Measurements from ENCODE around the gene FAM110C. TPM values are rescaled to one million over a fixed set of nuclear protein-coding genes. Genes with fewer than 3 reads are reported as not detected.
A peak's percentile ranks its signal among the peaks of the same experiment; 100 is the strongest.
"Not testable (repeated sequence)": the region's sequence is repeated elsewhere in the genome, so short reads cannot be mapped to it uniquely, and the experiment has no call there.

Gene FAM110C
- total RNA-seq, 4 donors from 2014 or later: 0.39 to 0.84 (median 0.66) TPM; not detected in 1

DNA sequence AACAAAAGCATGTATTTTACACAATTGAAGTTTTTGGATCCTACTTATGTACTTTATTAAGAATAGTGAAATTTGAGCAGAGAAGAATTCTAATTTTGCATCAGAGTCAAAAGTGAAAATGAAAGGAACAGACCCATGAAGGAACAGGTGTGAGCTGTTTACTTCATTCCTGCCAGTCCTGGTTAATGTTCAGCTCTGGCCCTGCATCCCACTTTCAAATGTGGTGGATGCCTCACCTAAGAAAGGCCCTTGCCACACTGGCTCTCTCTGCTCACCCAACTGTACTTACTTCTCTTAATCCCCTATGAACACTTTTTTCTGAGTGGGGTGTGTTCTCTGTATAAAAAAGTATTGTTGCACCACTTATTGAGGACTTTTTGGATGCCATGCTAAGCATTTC is 22.2 kb downstream of the FAM110C start:
- Histone ChIP-seq H3K36me3 (no peaks in the 10 kb centered on the region), H3K27me3 (no peaks in the 10 kb centered on the region), H3K4me3 (no peak overlapping the region), H3K9me3 (no peaks in the 10 kb centered on the region), H3K4me1 (peaks cover 0 to 5% (median 0%) of the 10 kb centered on the region in 4 donors), H3K27ac (no peak overlapping the region)
- TF ChIP-seq EP300 (IDR thresholded peaks at IDR 0.05): no peak
- no peak for TF ChIP-seq POLR2A (IDR thresholded peaks at IDR 0.05)
- TF ChIP-seq, protein P1, sequence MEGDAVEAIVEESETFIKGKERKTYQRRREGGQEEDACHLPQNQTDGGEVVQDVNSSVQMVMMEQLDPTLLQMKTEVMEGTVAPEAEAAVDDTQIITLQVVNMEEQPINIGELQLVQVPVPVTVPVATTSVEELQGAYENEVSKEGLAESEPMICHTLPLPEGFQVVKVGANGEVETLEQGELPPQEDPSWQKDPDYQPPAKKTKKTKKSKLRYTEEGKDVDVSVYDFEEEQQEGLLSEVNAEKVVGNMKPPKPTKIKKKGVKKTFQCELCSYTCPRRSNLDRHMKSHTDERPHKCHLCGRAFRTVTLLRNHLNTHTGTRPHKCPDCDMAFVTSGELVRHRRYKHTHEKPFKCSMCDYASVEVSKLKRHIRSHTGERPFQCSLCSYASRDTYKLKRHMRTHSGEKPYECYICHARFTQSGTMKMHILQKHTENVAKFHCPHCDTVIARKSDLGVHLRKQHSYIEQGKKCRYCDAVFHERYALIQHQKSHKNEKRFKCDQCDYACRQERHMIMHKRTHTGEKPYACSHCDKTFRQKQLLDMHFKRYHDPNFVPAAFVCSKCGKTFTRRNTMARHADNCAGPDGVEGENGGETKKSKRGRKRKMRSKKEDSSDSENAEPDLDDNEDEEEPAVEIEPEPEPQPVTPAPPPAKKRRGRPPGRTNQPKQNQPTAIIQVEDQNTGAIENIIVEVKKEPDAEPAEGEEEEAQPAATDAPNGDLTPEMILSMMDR (IDR thresholded peaks at IDR 0.05): no peak
- DNase-seq (ENCODE audit: low spot score in 2 of 2): no peak

DNA sequence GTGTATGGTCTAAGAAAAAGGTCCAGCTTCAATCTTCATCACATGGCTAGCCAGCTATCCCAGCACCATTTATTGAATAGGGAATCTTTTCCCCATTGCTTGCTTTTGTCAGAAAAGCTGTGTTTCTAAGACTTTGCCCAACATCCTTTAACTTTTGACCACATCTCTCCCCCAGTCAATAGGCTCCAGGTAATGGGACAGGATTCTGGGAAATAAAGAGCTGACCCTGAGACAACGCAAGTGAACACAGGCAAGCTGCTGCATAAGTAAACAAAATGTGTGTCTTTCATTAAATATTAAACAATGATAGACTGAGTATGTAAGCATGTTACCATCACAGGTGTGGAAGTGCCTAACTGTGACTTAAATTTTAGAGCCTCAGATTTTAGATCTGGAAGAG is 23.0 kb downstream of the FAM110C start:
- Histone ChIP-seq H3K4me1 (peaks cover 0 to 5% (median 0%) of the 10 kb centered on the region in 4 donors), H3K27ac (no peak overlapping the region), H3K36me3 (no peaks in the 10 kb centered on the region), H3K4me3 (no peak overlapping the region), H3K27me3 (no peaks in the 10 kb centered on the region), H3K9me3 (no peaks in the 10 kb centered on the region)
- no peak for TF ChIP-seq EP300 (IDR thresholded peaks at IDR 0.05)
- no peak for TF ChIP-seq POLR2A (IDR thresholded peaks at IDR 0.05)
- TF ChIP-seq, protein P1 (IDR thresholded peaks at IDR 0.05): no peak
- no peak for DNase-seq (ENCODE audit: low spot score in 2 of 2)
- WGBS, 2 donors: 86 to 93% methylated on average over 1 of the region's 1 CpG

DNA sequence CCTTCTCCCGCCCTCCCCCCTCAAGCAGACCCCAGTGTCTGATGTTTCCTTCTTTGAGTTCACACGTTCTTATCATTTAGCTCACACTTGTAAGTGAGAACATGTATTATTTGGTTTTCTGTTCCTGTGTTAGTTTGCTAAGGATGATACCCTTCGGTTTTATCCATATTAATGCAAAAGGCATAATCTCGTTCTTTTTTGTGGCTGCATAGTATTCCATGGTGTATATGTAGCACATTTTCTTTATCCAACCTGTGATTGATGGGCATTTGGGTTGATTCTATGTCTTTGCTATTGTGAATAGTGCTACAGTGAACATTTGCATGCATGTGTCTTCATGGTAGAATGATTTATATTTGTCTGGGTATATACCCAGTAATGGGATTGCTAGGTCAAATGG is 24.1 kb downstream of the FAM110C start:
- not testable (repeated sequence) for H3K27ac ChIP-seq; H3K4me1 ChIP-seq; H3K27me3 ChIP-seq; H3K4me3 ChIP-seq; DNase-seq (ENCODE audit: low spot score in 2 of 2); H3K9me3 ChIP-seq; H3K36me3 ChIP-seq
- 66 to 84% methylated on average over 4 of the region's 4 CpGs for WGBS, 2 donors

DNA sequence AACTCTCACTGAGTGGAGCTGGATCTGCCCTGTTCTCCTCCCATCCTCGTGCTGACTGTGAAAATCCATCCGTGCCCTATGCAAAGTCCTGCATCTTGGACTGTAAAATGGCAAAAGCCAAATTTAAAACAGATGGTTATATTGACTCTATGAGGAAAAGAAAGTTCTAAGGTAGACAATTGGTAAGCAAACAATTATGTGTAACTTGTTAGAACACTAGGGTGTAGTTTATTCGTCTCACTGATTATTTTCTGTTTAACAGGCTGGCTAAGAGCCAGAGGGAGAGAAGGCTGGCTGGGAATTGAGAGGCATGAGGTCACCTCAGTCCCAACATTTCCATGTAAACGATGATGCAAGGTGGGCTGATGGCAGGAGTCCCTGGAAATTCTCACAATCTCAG is 26.0 kb downstream of the FAM110C start:
- not testable (repeated sequence) for H3K27ac ChIP-seq; H3K4me3 ChIP-seq; H3K36me3 ChIP-seq; H3K4me1 ChIP-seq; H3K9me3 ChIP-seq; H3K27me3 ChIP-seq; DNase-seq (ENCODE audit: low spot score in 2 of 2)
- 26 to 27% methylated on average over 4 of the region's 4 CpGs for WGBS, 2 donors

DNA sequence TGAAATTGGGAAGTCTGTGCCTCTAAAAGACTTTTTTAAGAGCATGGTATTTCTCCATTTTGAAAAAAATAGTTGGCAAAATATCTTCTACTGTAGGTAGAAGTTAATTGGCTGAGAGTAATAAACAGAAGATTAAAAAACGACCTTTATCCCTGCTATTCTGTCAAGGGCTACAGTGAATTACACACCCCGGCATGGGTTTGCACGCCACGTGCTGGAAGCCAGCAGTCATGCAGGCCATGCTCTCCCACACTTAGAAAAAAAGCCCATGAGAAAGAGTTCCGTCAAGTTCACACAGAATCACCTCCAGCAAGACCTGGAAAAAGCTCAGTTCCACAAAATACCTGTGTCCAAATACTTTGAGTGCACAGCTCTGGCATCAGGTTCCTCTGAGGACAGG is 26.8 kb downstream of the FAM110C start:
- no peaks in the 10 kb centered on the region for H3K4me1 ChIP-seq
- WGBS, 2 donors: 62 to 66% methylated on average over 5 of the region's 5 CpGs
- H3K9me3 ChIP-seq: no peaks in the 10 kb centered on the region
- no peaks in the 10 kb centered on the region for H3K36me3 ChIP-seq
- no peak for DNase-seq (ENCODE audit: low spot score in 2 of 2)
- no peak overlapping the region for H3K4me3 ChIP-seq
- H3K27ac ChIP-seq: no peak overlapping the region
- TF ChIP-seq, protein P1 (IDR thresholded peaks at IDR 0.05): no peak
- no peak for TF ChIP-seq EP300 (IDR thresholded peaks at IDR 0.05)
- no peak for TF ChIP-seq POLR2A (IDR thresholded peaks at IDR 0.05)
- H3K27me3 ChIP-seq: no peaks in the 10 kb centered on the region

DNA sequence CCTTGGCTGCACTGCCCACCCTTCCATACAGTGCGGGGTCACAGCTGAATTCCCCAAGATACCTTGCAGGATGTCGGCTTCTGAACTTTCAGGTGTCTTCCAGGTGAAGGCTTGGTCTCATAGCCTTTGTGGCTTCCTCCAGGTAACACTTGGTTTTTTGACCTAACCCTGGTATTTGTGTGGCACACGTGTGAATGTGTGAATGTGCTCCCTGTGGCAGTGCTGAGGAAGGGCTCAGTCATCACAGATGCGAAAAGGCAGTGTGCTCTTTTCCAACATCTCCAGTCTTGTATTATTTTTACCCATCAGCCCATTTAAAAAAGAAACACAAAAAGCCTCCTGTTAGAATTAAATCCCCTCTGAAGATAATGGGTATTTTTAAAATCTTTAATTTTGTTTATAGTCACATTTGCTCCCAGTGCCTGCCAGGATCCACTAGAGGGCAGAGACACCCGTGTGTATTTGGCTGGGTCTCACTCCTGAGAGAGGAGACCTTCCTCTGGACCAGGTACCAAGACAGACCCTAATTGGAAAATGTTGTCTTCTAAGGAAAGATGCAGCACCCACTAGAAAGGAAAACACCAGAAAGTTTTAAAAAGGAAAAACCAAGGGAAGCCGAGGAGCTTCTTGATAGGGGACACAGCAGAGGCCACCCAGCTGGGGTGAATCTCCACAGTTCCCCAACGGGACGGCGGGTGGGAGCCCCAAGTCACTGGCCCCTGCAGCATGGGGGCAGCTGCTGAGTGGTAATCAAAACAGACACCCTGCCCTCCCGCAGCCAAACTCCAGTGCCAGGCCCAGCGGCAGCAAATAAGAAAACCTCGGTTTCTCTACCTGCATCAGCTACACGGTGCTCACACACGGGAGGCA is 27.7 kb downstream of the FAM110C start:
- H3K27me3 ChIP-seq: no peaks in the 10 kb centered on the region
- no peak overlapping the region for H3K4me3 ChIP-seq
- H3K4me1 ChIP-seq: no peaks in the 10 kb centered on the region
- no peaks in the 10 kb centered on the region for H3K9me3 ChIP-seq
- H3K36me3 ChIP-seq: no peaks in the 10 kb centered on the region
- DNase-seq (ENCODE audit: low spot score in 2 of 2): no peak
- WGBS, 2 donors: 76% methylated on average over 14 of the region's 14 CpGs
- no peak overlapping the region for H3K27ac ChIP-seq
- TF ChIP-seq, protein P1 (IDR thresholded peaks at IDR 0.05): peak in 3 of 5 experiments; percentile 13 to 20 (median 14)
- no peak for TF ChIP-seq EP300 (IDR thresholded peaks at IDR 0.05)

DNA sequence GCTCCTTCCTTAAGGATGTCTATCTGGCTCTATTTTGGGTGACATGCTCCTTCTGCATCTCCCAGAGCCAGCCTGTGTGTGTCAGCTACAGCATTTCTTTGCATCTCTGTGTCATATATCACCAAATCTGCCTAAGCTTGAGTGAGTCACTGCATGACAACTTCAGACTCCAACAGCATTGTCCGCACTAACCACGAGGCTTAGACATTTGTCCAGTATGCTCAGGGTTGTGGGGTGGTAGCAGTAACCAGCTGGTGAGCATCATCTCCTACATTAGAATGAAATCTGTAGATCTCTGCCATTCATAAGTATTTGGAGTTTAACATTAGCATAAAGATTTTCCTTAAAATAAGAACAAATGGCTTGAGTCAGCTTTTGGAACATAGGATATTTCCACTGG is 30.4 kb downstream of the FAM110C start:
- H3K27ac ChIP-seq, H3K4me3 ChIP-seq: not testable (repeated sequence)

More for the DNA sequence above, 30.4 kb downstream of the FAM110C start:
- not testable (repeated sequence) for H3K27me3 ChIP-seq; H3K4me1 ChIP-seq; H3K36me3 ChIP-seq; DNase-seq (ENCODE audit: low spot score in 2 of 2); H3K9me3 ChIP-seq
- WGBS, 2 donors: 68 to 79% methylated on average over 2 of the region's 2 CpGs
